Cardiac fibroblast (primary cell): ENCODE measurements around the gene LRRC28.
A peak's percentile ranks its signal among the peaks of the same experiment; 100 is the strongest.

ENCODE experiments used
- DNase-seq, 2 donors: peaks; one replicate each; pipeline versions ENCODE4 v3.0.0 to v3.0.0-alpha.2; 2010; ENCODE audit warnings: low read depth in 2 of 2
- H3K4me3 ChIP-seq, 2 donors: replicated peaks in 1 of 2; 1 replicate in 1 of 2; 2 replicates in 1 of 2; pipeline ENCODE4 v1.5.1; 2011; ENCODE audit warnings: low read depth in 2 of 2, low read length in 2 of 2, mild to moderate bottlenecking in 2 of 2, moderate library complexity in 1 of 2
- TF ChIP-seq, protein P1 (sequence below): IDR thresholded peaks from one replicate; pipeline ENCODE4 v1.5.1; 2011; ENCODE audit warnings: low read depth, mild to moderate bottlenecking, low read length, inconsistent platforms

The LRRC28 gene

GRCh38 chr15:99333413-99333812 lies 82.1 kb downstream of the LRRC28 start:
- DNase-seq, result no peak
- no peak overlapping the region for H3K4me3 ChIP-seq
- TF ChIP-seq, protein P1, sequence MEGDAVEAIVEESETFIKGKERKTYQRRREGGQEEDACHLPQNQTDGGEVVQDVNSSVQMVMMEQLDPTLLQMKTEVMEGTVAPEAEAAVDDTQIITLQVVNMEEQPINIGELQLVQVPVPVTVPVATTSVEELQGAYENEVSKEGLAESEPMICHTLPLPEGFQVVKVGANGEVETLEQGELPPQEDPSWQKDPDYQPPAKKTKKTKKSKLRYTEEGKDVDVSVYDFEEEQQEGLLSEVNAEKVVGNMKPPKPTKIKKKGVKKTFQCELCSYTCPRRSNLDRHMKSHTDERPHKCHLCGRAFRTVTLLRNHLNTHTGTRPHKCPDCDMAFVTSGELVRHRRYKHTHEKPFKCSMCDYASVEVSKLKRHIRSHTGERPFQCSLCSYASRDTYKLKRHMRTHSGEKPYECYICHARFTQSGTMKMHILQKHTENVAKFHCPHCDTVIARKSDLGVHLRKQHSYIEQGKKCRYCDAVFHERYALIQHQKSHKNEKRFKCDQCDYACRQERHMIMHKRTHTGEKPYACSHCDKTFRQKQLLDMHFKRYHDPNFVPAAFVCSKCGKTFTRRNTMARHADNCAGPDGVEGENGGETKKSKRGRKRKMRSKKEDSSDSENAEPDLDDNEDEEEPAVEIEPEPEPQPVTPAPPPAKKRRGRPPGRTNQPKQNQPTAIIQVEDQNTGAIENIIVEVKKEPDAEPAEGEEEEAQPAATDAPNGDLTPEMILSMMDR, result no peak

DNA sequence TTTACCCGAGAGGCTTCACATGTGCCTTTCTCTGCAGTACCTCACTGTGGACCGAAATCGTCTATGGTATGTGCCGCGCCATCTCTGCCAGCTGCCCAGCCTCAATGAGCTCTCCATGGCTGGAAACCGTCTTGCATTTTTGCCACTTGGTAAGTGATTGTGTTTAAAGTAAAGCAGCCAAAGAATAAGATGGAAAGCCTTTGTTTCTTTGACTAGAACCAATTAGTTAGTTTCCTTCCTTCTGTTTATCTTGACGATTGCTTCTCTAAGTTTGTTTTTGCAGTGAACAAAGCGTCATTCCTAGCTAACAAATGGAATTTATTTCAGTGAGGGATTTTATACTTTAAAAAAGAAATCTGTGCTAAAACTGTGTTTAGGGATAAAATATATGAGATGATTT lies 82.7 kb downstream of the LRRC28 start:
- DNase-seq, result no peak
- TF ChIP-seq, protein P1, result no peak
- no peak overlapping the region for H3K4me3 ChIP-seq

DNA sequence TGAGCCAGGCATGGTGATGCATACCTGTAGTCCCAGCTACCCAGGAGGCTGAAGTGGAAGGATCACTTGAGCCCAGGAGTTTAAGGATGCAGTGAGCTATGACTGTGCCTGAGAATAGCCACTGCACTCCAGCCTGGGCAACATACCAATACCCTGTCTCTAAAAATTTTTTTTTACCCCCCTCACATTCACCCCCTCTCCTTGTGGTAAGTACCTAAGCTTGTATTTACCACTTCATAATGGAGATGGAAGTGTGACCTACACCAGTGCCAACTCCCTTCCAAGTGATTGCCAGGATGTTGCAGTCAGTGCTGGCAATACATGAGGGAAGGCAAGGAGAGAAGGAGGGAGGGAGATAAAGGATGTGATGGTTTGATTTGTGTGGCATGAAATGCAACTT lies 84.2 kb downstream of the LRRC28 start:
- peak in 1 of 2 donors; percentile 4 for DNase-seq
- TF ChIP-seq, protein P1, result no peak
- no peak overlapping the region for H3K4me3 ChIP-seq

- DNase-seq, result no peak
- TF ChIP-seq, protein P1, result no peak
- no peak overlapping the region for H3K4me3 ChIP-seq
Measured at GRCh38 chr15:99336794-99337193, 85.5 kb downstream of the LRRC28 start.

GRCh38 chr15:99340347-99340746 lies 89.1 kb downstream of the LRRC28 start:
- no peak overlapping the region for H3K4me3 ChIP-seq
- DNase-seq, result no peak
- TF ChIP-seq, protein P1, result no peak

DNA sequence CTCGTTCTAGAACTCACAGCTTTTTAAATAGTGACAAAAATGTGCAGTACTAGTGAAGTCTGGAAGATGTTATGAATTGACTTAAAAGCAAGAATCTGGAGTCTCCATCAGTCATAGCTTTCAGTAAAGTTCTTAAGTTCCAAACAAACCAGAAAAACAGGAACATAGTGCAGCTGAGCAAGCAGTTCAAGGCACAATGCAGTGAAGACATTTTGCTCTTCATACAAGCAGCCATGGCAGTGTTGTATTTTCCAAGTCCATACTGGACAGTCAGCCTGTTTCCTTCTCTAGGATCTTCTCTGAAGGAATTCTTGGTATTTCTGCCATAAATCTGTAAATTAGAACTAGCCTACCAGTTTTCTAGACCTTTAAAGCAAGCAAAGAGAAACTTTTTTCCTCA lies 90.5 kb downstream of the LRRC28 start:
- no peak overlapping the region for H3K4me3 ChIP-seq
- DNase-seq, result no peak
- TF ChIP-seq, protein P1, result no peak

DNA sequence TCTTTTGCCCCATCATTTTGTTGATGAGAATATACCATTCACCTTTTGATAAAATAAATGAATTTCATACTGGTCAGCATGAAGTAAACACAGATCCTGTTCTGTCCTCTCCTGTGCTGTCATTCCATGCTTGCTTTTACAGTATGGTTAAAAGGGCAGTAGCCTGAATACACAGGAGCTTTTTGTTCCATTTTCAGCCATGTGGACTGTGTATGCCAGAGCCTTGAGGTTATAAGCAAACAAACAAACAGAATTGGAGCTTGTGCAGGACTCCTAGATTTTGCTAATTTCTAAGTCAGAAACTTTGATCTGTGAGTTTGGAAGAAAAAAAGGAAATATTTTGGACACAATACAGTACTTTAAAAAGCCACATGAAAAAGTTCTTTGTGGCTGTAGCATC lies 91.9 kb downstream of the LRRC28 start:
- H3K4me3 ChIP-seq, result no peak overlapping the region
- TF ChIP-seq, protein P1, result no peak
- DNase-seq, result no peak
